ENCODE measurements around the gene POU5F1.
A peak's percentile ranks its signal among the peaks of the same experiment; 100 is the strongest.
"Not testable (repeated sequence)": the region's sequence is repeated elsewhere in the genome, so short reads cannot be mapped to it uniquely, and the experiment has no call there.

POU5F1 gene

DNA sequence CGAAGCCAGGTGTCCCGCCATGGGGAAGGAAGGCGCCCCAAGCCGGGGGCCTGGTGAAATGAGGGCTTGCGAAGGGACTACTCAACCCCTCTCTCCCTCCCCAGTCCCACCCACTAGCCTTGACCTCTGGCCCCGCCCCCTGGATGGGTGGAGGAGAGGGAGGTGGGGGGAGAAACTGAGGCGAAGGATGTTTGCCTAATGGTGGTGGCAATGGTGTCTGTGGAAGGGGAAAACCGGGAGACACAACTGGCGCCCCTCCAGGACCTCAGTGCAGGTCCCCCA, at the start of gene POU5F1:
POU5F1 (minus strand) TSS at position 83 of the 282 bp plus-strand sequence; CDS start at position 21, 62 bp downstream.
- DNase-seq (ENCODE audit: low read depth) = no peak

DNA sequence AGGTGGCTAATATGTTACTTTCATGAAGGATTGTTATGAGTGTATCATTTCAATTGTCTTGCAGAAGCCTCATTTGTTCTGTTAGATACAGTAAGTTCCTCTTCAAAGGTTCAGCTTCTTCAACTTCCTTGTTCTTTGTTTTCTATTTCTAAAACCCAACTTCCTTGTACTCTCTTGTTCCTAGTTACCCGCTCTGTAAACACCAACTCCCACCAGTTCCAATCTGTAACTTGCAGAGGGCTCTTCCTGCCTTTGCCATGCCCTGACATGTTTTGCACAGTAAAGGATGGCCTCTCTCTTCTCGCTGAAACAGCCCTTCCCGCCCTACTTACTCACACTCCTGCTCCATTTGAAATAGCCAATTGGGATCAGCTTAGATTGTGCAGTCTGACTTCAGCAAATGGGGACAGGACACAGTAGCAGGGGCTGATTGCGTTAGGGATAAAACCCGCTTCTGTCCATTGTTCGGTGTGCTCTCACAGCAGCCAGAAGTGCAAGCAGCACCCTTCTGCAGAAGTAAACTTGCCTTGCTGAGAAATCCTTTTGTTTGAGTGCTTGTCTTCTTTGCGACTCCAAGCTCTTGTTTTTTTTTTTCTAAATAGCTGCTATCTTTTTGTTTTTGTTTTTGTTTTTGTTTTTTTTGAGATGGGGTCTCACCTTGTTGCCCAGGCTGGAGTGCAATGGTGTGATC, 45.9 kb upstream of the POU5F1 start:
- no peak for DNase-seq (ENCODE audit: low read depth)

DNA sequence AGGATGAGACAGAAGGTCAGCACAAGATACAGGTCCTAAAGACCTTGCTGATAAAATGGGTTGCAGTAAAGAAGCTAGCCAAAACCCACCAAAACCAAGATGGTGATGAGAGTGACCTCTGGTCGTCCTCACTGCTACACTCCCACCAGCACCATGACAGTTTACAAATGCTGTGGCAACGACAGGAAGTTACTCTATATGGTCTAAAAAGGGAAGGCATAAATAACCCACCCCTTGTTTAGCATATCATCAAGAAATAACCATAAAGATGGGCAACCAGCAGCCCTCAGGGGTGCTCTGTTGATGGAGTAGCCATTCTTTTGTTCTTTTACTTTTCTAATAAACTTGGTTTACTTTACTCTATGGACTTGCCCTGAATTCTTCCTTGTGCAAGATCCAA, 44.7 kb upstream of the POU5F1 start:
- DNase-seq (ENCODE audit: low read depth) = not testable (repeated sequence)

DNA sequence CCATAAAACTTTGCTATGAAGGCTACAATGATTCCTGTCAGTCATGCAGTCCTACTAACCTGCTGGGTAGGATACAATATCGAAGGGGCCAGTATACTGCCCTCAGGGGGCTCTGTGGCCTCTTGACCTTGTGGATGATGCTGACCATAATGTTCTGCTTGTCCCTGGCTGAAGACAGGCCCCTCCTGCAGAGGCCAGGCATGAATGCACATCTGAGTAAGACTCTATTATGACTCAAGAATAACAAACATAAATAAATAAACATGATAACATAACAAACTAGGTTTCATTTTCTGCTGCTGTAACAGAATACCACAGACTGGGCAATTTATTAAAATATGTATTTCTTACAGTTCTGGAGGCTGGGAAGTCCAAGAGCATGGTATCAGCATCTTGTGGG, 44.0 kb upstream of the POU5F1 start:
- no peak for DNase-seq (ENCODE audit: low read depth)

DNA sequence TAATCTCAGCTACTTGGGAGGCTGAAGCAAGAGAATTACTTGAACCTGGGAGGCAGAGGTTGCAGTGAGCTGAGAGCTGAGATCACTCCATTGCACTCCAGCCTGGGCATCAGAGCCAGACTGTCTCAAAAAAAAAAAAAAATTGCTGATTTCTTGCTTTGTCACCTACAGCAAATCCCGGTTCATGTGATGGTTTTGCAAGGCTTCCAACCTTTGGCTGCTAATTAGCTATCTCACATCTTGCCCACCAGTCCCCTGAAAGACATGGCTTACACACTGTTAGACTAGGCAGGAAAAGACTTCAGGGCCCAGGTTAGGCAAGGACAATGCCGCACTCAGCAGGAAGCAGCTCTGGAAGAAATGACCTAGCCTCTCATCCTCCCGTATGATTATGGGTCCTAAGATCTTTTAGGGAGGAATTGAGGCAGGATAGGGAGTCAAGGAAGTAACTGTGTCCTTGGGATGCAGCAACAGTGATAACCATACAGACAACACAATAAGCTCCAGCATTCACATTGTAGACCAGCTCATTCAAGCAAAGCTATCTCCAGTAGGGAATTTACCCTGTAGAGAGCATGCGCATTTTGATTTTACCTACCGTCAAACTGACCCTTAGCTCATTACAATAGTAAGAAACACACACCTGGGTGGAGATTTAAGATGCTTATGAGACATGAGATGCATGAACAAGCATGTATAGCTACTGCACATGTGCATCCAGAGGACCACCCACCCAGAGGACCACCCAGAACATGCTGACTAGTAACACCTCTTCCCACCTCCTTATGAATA, 40.5 kb upstream of the POU5F1 start:
- no peak for DNase-seq (ENCODE audit: low read depth)

DNA sequence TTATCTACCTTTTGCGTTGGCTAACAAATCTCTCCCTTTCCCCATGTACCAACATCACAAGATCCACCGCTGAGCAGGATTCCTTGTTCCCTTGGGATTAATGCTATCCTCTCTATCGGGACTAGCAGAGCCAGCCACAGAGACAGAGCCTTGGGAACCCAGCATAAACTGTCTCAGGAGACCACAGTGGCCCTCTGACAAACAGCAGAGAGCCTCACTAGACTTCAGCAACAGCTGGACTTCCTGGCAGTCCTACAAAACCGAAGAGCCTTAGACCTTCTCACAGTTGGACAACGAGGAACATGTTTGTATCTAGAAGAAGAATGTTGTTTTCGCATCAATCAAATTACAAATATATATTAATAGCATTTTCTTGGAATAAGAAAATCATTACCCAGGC, 39.6 kb upstream of the POU5F1 start:
- DNase-seq (ENCODE audit: low read depth) = no peak

DNA sequence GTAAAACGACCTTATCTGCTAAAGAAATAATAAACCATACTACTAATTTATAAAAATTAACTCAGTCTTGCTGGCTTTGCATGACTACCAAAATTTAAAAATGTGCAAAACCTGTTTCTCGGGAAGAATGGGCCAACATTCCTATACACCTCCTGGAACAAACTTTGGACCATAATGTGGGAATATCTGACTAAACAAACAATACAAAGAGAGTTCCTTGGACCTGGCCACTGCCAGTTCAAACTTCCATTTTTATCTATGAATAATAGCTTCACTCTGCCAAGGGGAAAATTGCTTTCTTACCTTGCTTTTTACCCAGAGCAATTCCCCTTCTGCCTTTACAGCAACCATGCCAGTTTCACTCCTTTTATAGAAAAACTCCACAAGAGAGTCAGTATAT, 38.7 kb upstream of the POU5F1 start:
- no peak for DNase-seq (ENCODE audit: low read depth)

DNA sequence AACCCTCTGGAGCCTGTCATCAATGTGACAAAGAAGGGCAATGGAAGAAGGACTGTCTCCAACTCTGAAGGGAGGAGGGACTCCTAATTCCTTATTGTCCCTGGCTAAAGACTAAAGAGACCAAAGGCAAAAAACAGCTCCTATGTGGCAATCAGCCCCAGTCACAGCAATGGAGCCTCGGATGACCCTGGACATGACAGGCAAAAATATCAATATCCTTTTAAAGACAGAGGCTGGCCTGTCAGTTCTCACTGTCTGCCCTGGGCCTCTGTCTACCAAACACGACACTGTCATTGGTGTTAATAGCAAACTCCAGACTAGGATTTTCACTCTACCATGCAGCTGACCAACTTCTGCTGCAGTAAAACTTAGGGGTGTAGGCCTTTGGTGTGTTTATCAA, 38.0 kb upstream of the POU5F1 start:
- DNase-seq (ENCODE audit: low read depth) = no peak

DNA sequence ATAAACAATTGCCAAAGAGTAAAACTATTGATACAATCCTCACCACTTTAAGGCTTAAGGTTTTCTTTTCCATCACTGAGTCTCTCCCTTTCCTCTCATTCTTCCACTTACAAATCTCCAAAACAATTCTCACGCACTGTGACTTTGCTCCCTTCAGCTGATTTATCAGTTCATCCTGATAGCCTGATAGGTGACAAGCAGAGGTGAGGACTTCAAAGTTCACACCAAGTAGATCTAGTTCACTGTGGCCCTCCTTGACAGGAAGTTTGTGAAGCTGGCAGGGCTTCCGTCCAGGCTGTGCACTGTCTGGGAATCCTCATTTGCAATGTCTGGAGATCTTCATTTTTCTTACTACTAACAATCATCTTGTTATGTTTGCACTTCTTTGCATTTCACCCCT, 35.2 kb upstream of the POU5F1 start:
- DNase-seq (ENCODE audit: low read depth) = no peak

DNA sequence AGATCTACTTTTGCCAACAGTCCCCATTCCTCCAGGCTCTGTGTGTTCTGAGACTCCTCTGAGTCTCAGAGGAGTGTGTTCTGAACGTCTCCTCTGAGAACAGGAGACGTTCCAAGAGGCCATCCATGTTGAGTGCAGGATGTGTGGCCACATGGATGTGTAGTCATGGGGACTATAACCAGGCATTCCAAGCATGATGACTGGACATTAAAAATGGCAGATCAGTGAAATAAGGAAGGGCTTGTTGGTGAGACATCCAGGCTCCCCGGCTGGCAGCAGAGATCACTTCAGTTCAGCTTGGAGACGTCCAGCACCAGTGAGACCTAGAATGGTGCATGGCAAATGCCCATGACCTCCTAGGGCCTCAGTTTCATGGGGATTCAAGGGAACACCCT, 34.3 kb upstream of the POU5F1 start:
- no peak for DNase-seq (ENCODE audit: low read depth)

DNA sequence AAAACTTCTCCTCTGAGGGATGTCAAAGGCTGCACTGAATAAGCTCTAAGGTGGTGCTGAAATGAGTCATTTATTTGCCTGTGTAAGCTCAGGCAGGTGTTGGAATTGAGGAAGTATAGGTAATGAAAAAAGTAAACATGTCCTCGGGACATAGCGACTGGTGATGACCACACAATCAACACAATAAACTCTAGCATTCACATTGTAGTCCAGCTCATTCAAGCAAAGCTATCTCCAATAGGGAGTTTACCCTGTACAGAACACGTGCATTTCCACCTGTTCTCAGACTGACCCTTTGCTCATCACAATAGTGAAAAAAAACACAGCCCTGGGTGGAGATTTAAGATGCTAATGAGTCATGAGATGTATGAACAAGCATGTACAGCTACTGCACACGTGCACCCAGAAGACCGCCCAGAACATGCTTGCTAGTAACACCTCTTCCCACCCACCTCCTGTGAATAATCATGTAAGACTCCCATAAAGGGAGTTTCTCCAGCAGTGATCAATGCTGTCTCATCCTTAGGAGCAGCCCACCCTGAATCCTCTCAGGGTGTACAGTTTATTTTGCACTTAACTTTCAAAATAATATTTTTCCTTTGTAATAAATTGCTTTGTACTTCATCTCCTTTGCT, 33.0 kb upstream of the POU5F1 start:
- peak; percentile 36 for DNase-seq (ENCODE audit: low read depth)

DNA sequence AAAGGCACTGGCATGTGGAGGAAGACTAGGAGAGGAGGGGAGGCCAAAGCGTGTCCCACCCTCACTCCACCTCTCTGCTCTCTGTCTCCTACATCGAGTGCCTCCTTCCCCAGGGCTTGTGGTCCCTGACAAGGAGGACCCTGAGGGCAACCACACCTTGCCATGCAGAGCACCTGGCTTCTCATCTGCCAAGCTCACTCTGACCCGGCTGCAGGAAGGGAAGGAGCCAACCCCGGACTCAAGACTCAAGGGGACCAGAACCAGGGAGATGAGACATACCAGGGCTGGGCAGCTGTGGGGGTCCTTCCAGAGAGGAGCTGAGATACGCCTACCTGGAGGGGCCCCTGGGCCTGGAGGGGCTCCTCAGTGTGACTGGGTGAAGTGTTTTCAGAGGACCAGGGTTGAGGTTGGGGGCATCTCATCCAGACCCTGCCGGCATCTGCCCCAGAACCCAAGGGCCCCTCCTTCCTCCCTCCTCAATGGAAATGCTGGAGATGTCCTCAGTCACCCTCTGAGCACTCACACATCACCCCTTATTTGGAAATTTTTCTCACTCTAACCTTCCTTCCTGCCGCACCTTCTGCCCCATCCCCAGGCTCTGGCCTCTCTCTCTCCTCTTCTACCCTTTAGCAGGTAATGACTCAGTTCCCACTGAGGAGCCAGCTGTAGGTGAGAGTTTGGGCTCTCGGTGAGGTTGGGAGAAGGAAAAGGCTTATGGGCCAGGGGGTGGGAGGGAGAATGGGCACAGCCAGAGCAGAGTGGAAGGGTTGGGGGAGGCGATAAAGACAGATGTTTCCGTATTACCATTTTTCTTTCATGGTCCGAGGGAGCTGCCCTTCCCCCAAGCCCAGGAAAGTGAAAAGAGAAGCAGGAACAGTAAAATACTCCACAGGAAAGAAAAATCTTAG, 32.0 kb upstream of the POU5F1 start:
- DNase-seq (ENCODE audit: low read depth) = no peak

DNA sequence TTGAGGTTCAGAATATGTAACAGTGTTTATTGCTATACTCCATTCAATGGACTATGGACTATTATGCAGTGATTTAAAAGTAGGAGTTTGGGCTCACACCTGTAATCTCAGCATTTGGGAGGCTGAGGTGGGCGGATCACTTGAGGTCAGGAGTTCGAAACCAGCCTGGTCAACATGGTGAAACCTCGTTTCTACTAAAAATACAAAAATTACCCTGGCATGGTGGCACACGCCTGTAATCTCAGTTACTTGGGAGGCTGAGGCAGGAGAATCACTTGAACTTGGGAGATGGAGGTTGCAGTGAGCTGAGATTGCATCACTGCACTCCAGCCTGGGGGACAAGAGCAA, 28.6 kb upstream of the POU5F1 start:
- DNase-seq (ENCODE audit: low read depth) = not testable (repeated sequence)

DNA sequence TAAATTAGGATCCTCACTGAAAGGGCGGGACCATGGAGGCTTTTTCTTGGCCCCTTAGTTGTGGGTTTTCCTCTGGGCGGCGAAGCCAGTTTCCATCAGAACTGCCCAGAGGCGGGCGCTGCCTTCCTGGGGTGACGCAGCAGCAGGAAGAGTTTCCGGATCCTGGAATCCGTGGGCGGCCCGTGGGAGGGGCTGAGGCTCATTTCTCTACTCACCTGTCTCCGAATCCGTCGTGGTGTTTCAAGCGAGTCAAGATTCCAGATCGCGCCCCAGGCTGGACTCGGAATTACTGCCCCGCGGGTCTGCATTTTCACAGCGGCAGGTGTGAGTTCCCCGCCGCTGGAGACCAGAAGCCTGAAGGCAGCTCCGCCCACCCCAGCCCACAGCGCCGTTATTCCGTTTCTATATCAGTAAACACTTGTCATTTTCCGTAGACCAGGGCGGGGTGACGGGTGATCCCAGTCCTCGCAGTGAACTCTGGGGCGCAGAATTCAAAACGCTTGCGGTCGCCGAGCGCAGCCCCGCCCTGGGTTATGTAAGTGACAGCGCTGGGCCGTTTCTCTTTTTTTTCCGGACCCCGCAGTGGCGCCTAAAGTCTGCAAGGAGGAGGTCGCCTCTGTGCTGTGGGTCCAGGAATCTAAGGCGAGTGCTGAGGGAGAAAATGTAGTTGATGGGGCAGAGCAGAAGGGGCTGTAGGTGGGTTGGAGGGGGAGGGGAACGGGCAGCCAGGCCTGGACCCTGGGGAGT, 27.2 kb upstream of the POU5F1 start:
- peak; percentile 51 for DNase-seq (ENCODE audit: low read depth)

DNA sequence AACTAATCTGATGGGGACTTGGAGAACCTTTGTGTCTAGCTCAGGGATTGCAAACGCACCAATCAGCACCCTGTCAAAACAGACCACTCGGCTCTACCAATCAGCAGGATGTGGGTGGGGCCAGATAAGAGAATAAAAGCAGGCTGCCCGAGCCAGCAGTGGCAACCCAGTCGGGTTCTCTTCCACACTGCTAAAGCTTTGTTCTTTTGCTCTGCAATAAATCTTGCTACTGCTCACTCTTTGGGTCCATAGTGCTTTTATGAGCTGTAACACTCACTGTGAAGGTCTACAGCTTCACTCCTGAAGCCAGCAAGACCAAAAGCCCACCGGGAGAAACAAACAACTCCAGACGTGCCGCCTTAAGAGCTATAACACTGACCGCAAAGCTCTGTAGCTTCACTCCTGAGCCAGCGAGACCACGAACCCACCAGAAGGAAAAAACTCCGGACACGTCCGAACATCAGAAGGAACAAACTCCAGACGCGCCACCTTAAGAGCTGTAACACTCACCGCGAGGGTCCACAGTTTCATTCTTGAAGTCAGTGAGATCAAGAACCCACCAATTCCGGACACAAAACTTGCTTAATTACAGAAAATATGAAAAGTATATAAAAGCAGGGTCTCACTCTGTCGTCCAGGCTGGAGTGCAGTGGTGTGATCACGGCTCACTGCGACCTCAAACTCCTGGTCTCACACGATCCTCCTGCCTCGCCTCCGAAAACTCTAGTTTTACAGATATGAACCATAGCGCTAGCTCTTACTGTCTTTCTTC, 26.0 kb upstream of the POU5F1 start:
- DNase-seq (ENCODE audit: low read depth) = not testable (repeated sequence)

DNA sequence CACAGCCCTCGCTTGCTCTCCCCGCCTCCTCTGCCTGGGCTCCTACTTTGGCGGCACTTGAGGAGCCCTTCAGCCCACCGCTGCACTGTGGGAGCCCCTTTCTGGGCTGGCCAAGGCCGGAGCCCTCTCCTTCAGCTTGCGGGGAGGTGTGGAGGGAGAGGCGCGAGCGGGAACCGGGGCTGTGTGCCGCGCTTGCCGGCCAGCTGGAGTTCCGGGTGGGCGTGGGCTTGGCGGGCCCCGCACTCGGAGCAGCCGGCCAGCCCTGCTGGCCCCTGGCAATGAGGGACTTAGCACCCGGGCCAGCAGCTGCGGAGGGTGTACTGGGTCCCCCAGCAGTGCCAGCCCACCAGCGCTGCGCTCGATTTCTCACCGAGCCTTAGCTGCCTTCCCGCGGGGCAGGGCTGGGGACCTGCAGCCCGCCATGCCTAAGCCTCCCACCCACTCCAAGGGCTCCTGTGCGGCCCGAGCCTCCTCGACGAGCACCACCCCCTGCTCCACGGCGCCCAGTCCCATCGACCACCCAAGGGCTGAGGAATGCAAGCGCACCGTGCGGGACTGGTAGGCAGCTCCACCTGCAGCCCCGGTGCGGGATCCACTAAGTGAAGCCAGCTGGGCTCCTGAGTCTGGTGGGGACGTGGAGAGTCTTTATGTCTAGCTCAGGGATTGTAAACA, 25.0 kb upstream of the POU5F1 start:
- DNase-seq (ENCODE audit: low read depth) = not testable (repeated sequence)

DNA sequence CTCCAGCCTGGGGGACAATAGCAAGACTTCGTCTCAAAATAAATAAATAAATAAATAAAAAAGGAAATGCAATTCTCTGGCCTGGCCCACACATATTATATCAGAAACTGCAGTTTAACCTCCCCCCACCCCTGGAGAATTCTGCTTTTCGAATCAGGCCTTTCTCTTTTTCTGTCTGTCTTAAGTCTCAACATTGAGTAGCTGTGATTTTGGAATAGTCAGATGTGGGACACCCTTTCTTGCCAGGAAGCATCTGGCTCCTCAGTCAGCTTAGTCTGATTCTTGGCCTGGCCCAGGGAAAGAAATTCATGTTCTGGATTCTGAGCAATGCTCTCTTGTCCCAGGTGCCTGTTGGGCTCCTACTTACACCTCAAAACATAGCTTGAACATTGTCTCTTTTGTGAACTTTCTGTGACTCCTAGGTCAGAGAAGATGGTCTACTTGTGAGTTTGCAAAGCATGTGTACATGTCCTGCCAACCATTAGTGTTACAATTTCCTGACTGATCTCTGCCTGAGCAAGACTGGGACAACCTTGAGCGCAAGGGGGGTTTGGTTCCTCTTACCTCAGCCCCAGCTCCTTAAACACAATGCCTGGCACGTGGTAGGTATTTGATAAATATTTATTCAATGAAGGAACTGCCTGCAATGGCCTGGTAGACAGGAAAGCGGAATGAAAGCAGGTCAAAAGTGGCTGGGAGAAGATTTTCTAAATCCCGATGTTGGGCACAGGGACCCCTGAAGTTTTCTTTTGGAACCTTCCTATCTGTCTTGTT, 23.8 kb upstream of the POU5F1 start:
- DNase-seq (ENCODE audit: low read depth) = no peak

DNA sequence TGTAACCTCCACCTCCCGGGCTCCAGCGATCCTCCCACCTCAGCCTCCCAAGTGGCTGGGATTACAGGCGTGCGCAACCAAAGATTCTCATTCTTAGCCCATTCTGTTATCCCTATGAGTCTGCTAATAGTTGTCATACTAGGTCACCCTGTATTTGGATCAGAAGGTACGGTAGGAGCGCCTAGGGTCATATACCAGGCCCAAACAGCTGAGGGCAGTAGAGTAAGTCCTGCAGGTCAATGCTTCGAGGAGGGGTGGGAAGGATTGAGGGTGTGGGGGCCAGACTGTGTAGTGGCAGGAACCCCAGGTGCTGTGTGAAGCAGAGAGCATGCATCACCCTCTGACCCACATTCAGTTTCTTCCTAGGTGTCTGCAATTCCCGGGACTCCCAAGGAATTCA, 22.7 kb upstream of the POU5F1 start:
- no peak for DNase-seq (ENCODE audit: low read depth)

DNA sequence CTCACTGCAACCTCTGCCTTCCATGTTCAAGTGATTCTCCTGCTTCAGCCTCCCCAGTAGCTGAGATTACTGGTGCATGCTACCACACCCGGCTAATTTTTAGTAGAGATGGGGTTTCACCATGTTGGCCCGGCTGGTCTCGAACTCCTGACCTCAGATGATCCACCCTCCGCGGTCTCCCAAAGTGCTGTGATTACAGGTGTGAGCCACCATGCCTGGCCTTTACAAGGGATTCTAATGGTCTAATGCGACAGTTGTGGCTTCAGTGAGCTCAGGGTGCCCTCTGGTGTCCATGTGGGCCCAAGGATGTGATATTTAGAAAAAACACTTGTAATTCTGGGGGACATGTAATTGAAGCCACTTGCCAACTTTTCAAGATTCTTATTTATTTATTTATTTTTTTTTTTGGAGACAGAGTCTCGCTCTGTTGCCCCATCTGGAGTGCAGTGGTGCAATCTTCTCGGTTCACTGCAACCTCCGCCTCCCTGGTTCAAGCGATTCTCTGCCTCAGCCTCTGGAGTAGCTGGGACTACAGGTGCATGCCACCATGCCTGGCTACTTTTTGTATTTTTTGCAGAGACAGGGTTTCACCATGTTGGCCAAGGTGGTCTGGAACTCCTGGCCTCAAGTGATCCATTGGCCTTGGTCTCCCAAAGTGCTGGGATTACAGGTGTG, 22.1 kb upstream of the POU5F1 start:
- not testable (repeated sequence) for DNase-seq (ENCODE audit: low read depth)

All from fibroblast of the conjunctiva (primary cell).